SK-N-SH (cell line): ENCODE results near the gene CIITA. TPM values are rescaled to one million over a fixed set of nuclear protein-coding genes. Genes with fewer than 3 reads are reported as not detected.

Experiments
- CTCF ChIA-PET: fragments of 300-600, 350-600 bp; formaldehyde crosslinking; extraction: SDS; loops from one replicate; lab custom pipeline; 2021; lab: Yijun Ruan, JAX
- POLR2A ChIA-PET: fragments of 350-600 bp; sonication (Branson Sonifier 250); formaldehyde crosslinking; extraction: SDS; loops from one replicate; lab custom pipeline; 2020; ENCODE audit warnings: antibody characterized with exemption, inconsistent platforms; lab: Yijun Ruan, JAX
- DNase-seq: peaks from one replicate; pipeline ENCODE4 v3.0.0; 2012
- H2AFZ ChIP-seq: fragments of 200-600 bp; sonication (generic); 2 replicates; pipeline ENCODE4 v1.8.1; 2016; ENCODE audit warnings: antibody characterized with exemption, mild to moderate bottlenecking, low read depth
- H3F3A ChIP-seq: fragments of 200-600 bp; sonication (generic); replicated peaks from 2 replicates; pipeline ENCODE3; 2016; ENCODE audit warnings: antibody characterized with exemption, mild to moderate bottlenecking; ENCODE audit not compliant: insufficient read depth
- H3K27ac ChIP-seq, 2 experiments: fragments of 200-500 bp in 1 of 2; fragments of 200-600 bp in 1 of 2; sonication (Bioruptor generic) in 1 of 2; sonication (generic), shearing (Covaris generic) in 1 of 2; 2 replicates each; pipeline versions ENCODE4 v1.5.1 to v1.6.1; 2014 to 2016; ENCODE audit warnings: low read depth in 2 of 2, inconsistent platforms in 1 of 2, low read length in 1 of 2, mild to moderate bottlenecking in 1 of 2, mixed read lengths in 1 of 2
- H3K27me3 ChIP-seq: fragments of 200-600 bp; sonication (generic), shearing (Covaris generic); 2 replicates; pipeline ENCODE4 v1.6.1; 2016; ENCODE audit warnings: mixed run types; ENCODE audit not compliant: insufficient read depth
- H3K36me3 ChIP-seq, 2 experiments: fragments of 200-500 bp in 1 of 2; fragments of 200-600 bp in 1 of 2; sonication (Bioruptor generic) in 1 of 2; sonication (generic) in 1 of 2; replicated peaks in 1 of 2; 2 replicates each; pipeline versions ENCODE3 to v1.5.1; 2014 to 2016; ENCODE audit warnings: low read length in 1 of 2, mild to moderate bottlenecking in 1 of 2; ENCODE audit not compliant: insufficient read depth in 2 of 2, control insufficient read depth in 1 of 2
- H3K4me1 ChIP-seq, 2 experiments: fragments of 200-500 bp in 1 of 2; fragments of 200-600 bp in 1 of 2; sonication (Bioruptor generic) in 1 of 2; sonication (generic), shearing (Covaris generic) in 1 of 2; 2 replicates each; pipeline versions ENCODE4 v1.5.1 to v1.6.1; 2014 to 2016; ENCODE audit warnings: low read depth in 1 of 2, low read length in 1 of 2, mixed run types in 1 of 2; ENCODE audit not compliant: insufficient read depth in 2 of 2, control insufficient read depth in 1 of 2
- H3K4me2 ChIP-seq: fragments of 200-600 bp; sonication (generic), shearing (Covaris generic); 2 replicates; pipeline ENCODE4 v1.6.1; 2017; ENCODE audit warnings: mixed run types
- H3K4me3 ChIP-seq, 2 experiments: fragments of 200-500 bp in 1 of 2; fragments of 200-600 bp in 1 of 2; sonication (Bioruptor generic) in 1 of 2; sonication (generic), shearing (Covaris generic) in 1 of 2; 2 replicates each; pipeline versions ENCODE4 v1.5.1 to v1.8.1; 2014 to 2016; ENCODE audit warnings: low read depth in 2 of 2, inconsistent platforms in 1 of 2, low read length in 1 of 2, mild to moderate bottlenecking in 1 of 2, mixed read lengths in 1 of 2, moderate library complexity in 1 of 2
- H3K79me2 ChIP-seq: fragments of 200-600 bp; sonication (generic); 2 replicates; pipeline ENCODE4 v1.8.1; 2017; ENCODE audit warnings: mild to moderate bottlenecking; ENCODE audit not compliant: insufficient read depth
- H3K9ac ChIP-seq: fragments of 200-600 bp; sonication (generic); 2 replicates; pipeline ENCODE4 v1.6.1; 2017; ENCODE audit warnings: mixed run types
- H3K9me2 ChIP-seq: fragments of 200-600 bp; sonication (generic); 2 replicates; pipeline ENCODE4 v1.6.1; 2017; ENCODE audit warnings: mixed run types
- H3K9me3 ChIP-seq: fragments of 200-600 bp; sonication (generic); 2 replicates; pipeline ENCODE4 v1.6.1; 2017; ENCODE audit warnings: mixed run types, mild to moderate bottlenecking, moderate library complexity
- H4K20me1 ChIP-seq: fragments of 200-600 bp; sonication (generic); 2 replicates; pipeline ENCODE4 v1.6.1; 2017; ENCODE audit warnings: mild to moderate bottlenecking, mixed run types; ENCODE audit not compliant: insufficient read depth
- EP300 ChIP-seq, 2 experiments: IDR thresholded peaks; 2 replicates each; pipeline versions ENCODE4 v1.4.0 to v1.6.1; 2012; ENCODE audit warnings: borderline replicate concordance in 1 of 2, low read depth in 1 of 2, low read length in 1 of 2
- FOXJ3 ChIP-seq: sonication (generic); formaldehyde crosslinking; IDR thresholded peaks from 2 replicates; pipeline ENCODE4 v1.5.1; 2020; ENCODE audit warnings: mild to moderate bottlenecking, missing genetic modification reagents
- GABPA ChIP-seq: IDR thresholded peaks from 2 replicates; pipeline ENCODE4 v1.4.0; 2012; ENCODE audit warnings: low read depth, mild to moderate bottlenecking
- JUND ChIP-seq: IDR thresholded peaks from 2 replicates; pipeline ENCODE4 v1.4.0; 2012
- MAX ChIP-seq: IDR thresholded peaks from 2 replicates; pipeline ENCODE4 v1.4.0; 2012; ENCODE audit warnings: low read depth
- MEF2A ChIP-seq: IDR thresholded peaks from 2 replicates; pipeline ENCODE4 v1.4.0; 2012; ENCODE audit warnings: low read depth, borderline replicate concordance
- POLR2AphosphoS5 ChIP-seq: IDR thresholded peaks from 2 replicates; pipeline ENCODE4 v1.6.1; 2012; ENCODE audit warnings: low read depth, low read length
- RAD21 ChIP-seq: IDR thresholded peaks from 2 replicates; pipeline ENCODE4 v1.6.1; 2012; ENCODE audit warnings: mild to moderate bottlenecking, low read length
- RCOR1 ChIP-seq: fragments of 150-350 bp; IDR thresholded peaks from 2 replicates; pipeline ENCODE4 v1.6.1; 2017; ENCODE audit warnings: antibody characterized with exemption, low read length
- RFX5 ChIP-seq: IDR thresholded peaks from 2 replicates; pipeline ENCODE4 v1.6.1; 2012; ENCODE audit warnings: mild to moderate bottlenecking, improper control_type of control experiment, low read length
- SMC3 ChIP-seq: IDR thresholded peaks from 2 replicates; pipeline ENCODE4 v1.6.1; 2012; ENCODE audit warnings: low read depth, low read length, improper control_type of control experiment
- TEAD4 ChIP-seq: IDR thresholded peaks from 2 replicates; pipeline ENCODE4 v1.4.0; 2012; ENCODE audit warnings: mild to moderate bottlenecking, borderline replicate concordance; ENCODE audit not compliant: insufficient read depth
- YY1 ChIP-seq: IDR thresholded peaks from 2 replicates; pipeline ENCODE4 v1.4.0; 2012; ENCODE audit warnings: low read depth, mild to moderate bottlenecking
- ZBTB33 ChIP-seq: IDR thresholded peaks from 2 replicates; pipeline ENCODE4 v1.4.0; 2012; ENCODE audit warnings: low read depth, borderline replicate concordance
- WGBS: methylation state at CpG from one replicate; pipeline ENCODE4 v1.1.6; 2017; ENCODE audit warnings: low lambda C conversion rate; 5-methylcytosine and 5-hydroxymethylcytosine counted together
- polyA plus RNA-seq, 3 experiments: library from polyadenylated mRNA; depleted of rRNA; stranded (reverse); fragments of >200 nt; gene quantifications; 2 replicates each; pipeline ENCODE4 v1.2.3, GENCODE V29; 2012
- TF ChIP-seq, protein P1 (sequence below): IDR thresholded peaks from 2 replicates; pipeline ENCODE4; 2012
- TF ChIP-seq, protein P2 (sequence below): IDR thresholded peaks from 2 replicates; pipeline ENCODE4 v1.6.1; 2012; ENCODE audit warnings: mild to moderate bottlenecking, low read depth, low read length, moderate library complexity
- TF ChIP-seq, protein P3 (sequence below): fragments of 150-350 bp; IDR thresholded peaks from 2 replicates; pipeline ENCODE4 v1.6.1; 2017; ENCODE audit warnings: antibody characterized with exemption, low read length, low read depth, borderline replicate concordance

CIITA gene
- polyA plus RNA-seq, 1 of the 3 experiments (the other 2 are of a cell fraction) = 0.23 TPM

GRCh38 chr16:10930755-10931093 lies 53.7 kb downstream of the CIITA start:
- TF ChIP-seq SMC3 = no peak
- no peak for TF ChIP-seq RAD21
- no peak for TF ChIP-seq RFX5
- no peak for TF ChIP-seq GABPA
- no peak for TF ChIP-seq TEAD4
- no peak for TF ChIP-seq MEF2A
- TF ChIP-seq RCOR1 = no peak
- no peak for TF ChIP-seq ZBTB33
- TF ChIP-seq POLR2AphosphoS5 = no peak
- no peak for TF ChIP-seq YY1
- TF ChIP-seq, protein P1, sequence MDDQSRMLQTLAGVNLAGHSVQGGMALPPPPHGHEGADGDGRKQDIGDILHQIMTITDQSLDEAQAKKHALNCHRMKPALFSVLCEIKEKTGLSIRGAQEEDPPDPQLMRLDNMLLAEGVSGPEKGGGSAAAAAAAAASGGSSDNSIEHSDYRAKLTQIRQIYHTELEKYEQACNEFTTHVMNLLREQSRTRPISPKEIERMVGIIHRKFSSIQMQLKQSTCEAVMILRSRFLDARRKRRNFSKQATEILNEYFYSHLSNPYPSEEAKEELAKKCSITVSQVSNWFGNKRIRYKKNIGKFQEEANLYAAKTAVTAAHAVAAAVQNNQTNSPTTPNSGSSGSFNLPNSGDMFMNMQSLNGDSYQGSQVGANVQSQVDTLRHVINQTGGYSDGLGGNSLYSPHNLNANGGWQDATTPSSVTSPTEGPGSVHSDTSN = no peak
- no peak for TF ChIP-seq JUND
- TF ChIP-seq EP300 (IDR thresholded peaks at IDR 0.05; ENCODE audit: borderline replicate concordance in 1 of 2, low read depth in 1 of 2, low read length in 1 of 2) = no peak
- no peak for TF ChIP-seq MAX
- TF ChIP-seq, protein P2, sequence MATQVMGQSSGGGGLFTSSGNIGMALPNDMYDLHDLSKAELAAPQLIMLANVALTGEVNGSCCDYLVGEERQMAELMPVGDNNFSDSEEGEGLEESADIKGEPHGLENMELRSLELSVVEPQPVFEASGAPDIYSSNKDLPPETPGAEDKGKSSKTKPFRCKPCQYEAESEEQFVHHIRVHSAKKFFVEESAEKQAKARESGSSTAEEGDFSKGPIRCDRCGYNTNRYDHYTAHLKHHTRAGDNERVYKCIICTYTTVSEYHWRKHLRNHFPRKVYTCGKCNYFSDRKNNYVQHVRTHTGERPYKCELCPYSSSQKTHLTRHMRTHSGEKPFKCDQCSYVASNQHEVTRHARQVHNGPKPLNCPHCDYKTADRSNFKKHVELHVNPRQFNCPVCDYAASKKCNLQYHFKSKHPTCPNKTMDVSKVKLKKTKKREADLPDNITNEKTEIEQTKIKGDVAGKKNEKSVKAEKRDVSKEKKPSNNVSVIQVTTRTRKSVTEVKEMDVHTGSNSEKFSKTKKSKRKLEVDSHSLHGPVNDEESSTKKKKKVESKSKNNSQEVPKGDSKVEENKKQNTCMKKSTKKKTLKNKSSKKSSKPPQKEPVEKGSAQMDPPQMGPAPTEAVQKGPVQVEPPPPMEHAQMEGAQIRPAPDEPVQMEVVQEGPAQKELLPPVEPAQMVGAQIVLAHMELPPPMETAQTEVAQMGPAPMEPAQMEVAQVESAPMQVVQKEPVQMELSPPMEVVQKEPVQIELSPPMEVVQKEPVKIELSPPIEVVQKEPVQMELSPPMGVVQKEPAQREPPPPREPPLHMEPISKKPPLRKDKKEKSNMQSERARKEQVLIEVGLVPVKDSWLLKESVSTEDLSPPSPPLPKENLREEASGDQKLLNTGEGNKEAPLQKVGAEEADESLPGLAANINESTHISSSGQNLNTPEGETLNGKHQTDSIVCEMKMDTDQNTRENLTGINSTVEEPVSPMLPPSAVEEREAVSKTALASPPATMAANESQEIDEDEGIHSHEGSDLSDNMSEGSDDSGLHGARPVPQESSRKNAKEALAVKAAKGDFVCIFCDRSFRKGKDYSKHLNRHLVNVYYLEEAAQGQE = no peak
- TF ChIP-seq, protein P3, sequence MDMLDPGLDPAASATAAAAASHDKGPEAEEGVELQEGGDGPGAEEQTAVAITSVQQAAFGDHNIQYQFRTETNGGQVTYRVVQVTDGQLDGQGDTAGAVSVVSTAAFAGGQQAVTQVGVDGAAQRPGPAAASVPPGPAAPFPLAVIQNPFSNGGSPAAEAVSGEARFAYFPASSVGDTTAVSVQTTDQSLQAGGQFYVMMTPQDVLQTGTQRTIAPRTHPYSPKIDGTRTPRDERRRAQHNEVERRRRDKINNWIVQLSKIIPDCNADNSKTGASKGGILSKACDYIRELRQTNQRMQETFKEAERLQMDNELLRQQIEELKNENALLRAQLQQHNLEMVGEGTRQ = no peak
- TF ChIP-seq FOXJ3 (CRISPR knock-in tag) = no peak
- Histone ChIP-seq H3K4me3 (no peak overlapping the region), H3K4me1 (peaks cover 0 to 15% of the 10 kb centered on the region in 2 experiments; a peak in 2 of 4 replicates), H3K4me2 (no peak overlapping the region), H3K27me3 (no peaks in the 10 kb centered on the region), H3K27ac (no peak overlapping the region), H3K9me3 (no peaks in the 10 kb centered on the region), H3F3A (no peaks in the 10 kb centered on the region), H3K9me2 (no peaks in the 10 kb centered on the region), H2AFZ (no peak overlapping the region), H3K36me3 (peaks cover 8 to 21% of the 10 kb centered on the region in 2 experiments), H3K9ac (no peak overlapping the region), H4K20me1 (peaks cover 52% of the 10 kb centered on the region), H3K79me2 (peaks cover 36% of the 10 kb centered on the region)
- 93% methylated on average over 2 of the region's 2 CpGs for WGBS
- DNase-seq = no peak
- ChIA-PET POLR2A (no interaction called here), CTCF (interaction anchor here (0.6 kb wide), 1 partner anchor 12 kb away, joined by 3 read pairs; no protein-coding TSS in a partner anchor)
